Endothelial cell (in vitro differentiated cells): ENCODE results near the gene XYLT2. TPM values are rescaled to one million over a fixed set of nuclear protein-coding genes. Genes with fewer than 3 reads are reported as not detected.

Source experiments
- DNase-seq: peaks from one replicate; pipeline ENCODE4 v3.0.0; 2021; ENCODE audit warnings: low spot score
- H3K27ac Mint-ChIP-seq: one replicate; pipeline ENCODE4 v1.8.0; 2021; ENCODE audit warnings: mixed read lengths, inconsistent platforms; ENCODE audit not compliant: unreplicated experiment
- H3K27me3 Mint-ChIP-seq: one replicate; pipeline ENCODE4 v1.8.0; 2021; ENCODE audit warnings: mild to moderate bottlenecking, moderate library complexity, mixed read lengths, inconsistent platforms; ENCODE audit not compliant: unreplicated experiment
- H3K36me3 Mint-ChIP-seq: one replicate; pipeline ENCODE4 v1.8.0; 2021; ENCODE audit warnings: mild to moderate bottlenecking, low read depth, mixed read lengths, inconsistent platforms; ENCODE audit not compliant: unreplicated experiment
- H3K4me1 Mint-ChIP-seq: one replicate; pipeline ENCODE4 v1.8.0; 2021; ENCODE audit warnings: mild to moderate bottlenecking, mixed read lengths, inconsistent platforms; ENCODE audit not compliant: unreplicated experiment
- H3K4me3 Mint-ChIP-seq: one replicate; pipeline ENCODE4 v1.8.0; 2021; ENCODE audit warnings: mild to moderate bottlenecking, mixed read lengths, inconsistent platforms; ENCODE audit not compliant: unreplicated experiment
- H3K9me3 Mint-ChIP-seq: one replicate; pipeline ENCODE4 v1.8.0; 2021; ENCODE audit warnings: mixed read lengths, inconsistent platforms; ENCODE audit not compliant: unreplicated experiment
- total RNA-seq: library from RNA; stranded (reverse); fragmentation: NEBNext Ultra II Directional; extraction: Animal tissue kit (Norgen Biotek cat#: 25700); gene quantifications from one replicate; pipeline ENCODE4 v1.2.1, GENCODE V29; 2021; ENCODE audit not compliant: unreplicated experiment
- TF ChIP-seq, protein P1 (sequence below): fragments of 200-600 bp; sonication (generic); IDR thresholded peaks from one replicate; pipeline ENCODE4 v1.5.0; 2021; ENCODE audit warnings: antibody characterized with exemption; ENCODE audit not compliant: unreplicated experiment

The XYLT2 gene
- total RNA-seq, 1 donor from 2014 or later = 23.1 TPM

DNA sequence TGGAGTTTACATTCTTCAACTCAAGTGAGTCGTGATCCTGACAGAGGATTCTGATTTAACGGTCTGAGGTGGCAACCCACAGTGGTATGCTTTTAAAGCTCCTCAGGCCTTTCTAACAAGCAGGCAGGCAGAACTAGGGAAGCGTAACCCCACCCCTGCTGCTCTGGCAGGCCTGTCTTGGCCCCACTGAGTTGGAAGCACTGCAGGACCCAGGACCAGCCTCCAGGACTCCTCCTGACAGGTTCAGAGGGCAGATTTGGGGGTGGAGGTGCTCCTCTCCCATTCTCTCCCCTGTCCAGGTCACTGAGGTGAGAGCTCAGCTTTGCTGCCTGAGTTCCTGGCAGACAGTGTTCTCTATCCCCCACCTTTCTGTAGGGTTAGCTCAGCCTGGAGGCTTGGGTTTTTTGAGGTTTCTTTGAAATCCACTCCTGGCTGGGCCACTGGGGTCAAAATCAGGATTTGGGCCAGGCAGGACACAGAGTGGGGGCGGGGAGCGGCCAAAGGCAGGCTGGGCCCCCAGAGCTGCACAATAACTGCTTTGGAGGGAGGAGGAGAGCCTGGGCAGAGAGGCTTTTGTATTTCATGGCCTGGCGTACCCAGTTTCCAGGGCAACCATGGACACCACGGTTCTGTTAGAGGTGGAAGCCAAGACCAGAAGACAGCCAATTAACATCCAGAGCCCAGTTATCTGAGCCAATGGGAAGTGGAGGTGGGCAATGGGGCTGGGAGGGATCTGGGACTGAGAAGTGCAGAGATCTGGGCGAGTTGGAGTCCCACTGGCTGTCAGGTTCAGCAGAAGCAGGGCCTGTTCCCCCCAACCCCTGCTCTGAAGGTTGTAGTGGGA lies 17.5 kb downstream of the XYLT2 start:
- H3K4me1 Mint-ChIP-seq = peaks cover 9% of the 10 kb centered on the region
- H3K9me3 Mint-ChIP-seq = no peaks in the 10 kb centered on the region
- H3K27me3 Mint-ChIP-seq = peaks cover 4% of the 10 kb centered on the region
- peak overlapping the region; percentile 15 for H3K27ac Mint-ChIP-seq
- no peak overlapping the region for H3K4me3 Mint-ChIP-seq
- H3K36me3 Mint-ChIP-seq = peaks cover 10% of the 10 kb centered on the region
- TF ChIP-seq, protein P1, sequence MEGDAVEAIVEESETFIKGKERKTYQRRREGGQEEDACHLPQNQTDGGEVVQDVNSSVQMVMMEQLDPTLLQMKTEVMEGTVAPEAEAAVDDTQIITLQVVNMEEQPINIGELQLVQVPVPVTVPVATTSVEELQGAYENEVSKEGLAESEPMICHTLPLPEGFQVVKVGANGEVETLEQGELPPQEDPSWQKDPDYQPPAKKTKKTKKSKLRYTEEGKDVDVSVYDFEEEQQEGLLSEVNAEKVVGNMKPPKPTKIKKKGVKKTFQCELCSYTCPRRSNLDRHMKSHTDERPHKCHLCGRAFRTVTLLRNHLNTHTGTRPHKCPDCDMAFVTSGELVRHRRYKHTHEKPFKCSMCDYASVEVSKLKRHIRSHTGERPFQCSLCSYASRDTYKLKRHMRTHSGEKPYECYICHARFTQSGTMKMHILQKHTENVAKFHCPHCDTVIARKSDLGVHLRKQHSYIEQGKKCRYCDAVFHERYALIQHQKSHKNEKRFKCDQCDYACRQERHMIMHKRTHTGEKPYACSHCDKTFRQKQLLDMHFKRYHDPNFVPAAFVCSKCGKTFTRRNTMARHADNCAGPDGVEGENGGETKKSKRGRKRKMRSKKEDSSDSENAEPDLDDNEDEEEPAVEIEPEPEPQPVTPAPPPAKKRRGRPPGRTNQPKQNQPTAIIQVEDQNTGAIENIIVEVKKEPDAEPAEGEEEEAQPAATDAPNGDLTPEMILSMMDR = no peak
- DNase-seq = peak; percentile 60

DNA sequence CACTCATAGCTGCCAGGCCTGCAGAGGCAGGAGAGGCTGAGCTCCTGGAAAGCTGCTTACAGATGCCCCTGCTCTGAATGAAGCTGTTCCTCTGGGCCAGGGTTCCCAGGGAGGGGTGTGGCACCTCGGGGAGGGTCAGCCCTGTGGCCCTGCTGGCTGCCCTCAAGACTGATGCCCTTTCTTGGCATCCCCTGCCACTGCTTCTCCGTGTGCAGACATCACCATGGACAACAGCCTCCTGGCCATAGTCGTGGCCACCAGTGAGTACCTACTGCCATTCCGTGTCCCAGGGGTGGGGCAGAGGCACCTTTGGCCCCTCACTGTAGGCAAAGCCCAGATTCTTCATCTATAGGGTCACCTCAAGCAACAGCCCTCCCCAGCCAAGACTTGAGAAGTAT lies 18.1 kb downstream of the XYLT2 start:
- Mint-ChIP-seq H3K36me3 (peaks cover 10% of the 10 kb centered on the region), H3K4me3 (no peak overlapping the region), H3K4me1 (peaks cover 7% of the 10 kb centered on the region), H3K27ac (peak overlapping the region; percentile 15), H3K27me3 (peaks cover 4% of the 10 kb centered on the region), H3K9me3 (no peaks in the 10 kb centered on the region)
- no peak for DNase-seq
- TF ChIP-seq, protein P1 = no peak

DNA sequence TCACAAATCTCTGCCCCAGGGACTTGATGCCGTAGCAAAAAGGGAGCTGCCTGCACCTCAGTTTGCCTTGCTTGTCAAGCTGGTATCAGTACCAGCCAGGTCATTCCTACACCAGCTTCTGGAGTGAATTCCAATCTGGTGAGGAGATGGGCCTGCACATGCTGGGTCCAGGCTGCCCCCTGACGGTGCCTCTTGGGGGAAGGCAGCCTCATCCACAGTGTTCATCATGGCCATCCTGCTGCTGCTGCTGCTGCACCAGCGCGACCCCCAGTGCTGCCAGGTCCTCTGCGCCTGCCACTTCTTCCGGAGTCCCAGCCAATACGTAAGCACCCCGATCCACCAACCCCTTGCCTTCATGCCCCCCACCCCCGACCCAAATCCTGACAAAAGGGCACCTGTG lies 18.8 kb downstream of the XYLT2 start:
- H3K27me3 Mint-ChIP-seq = peaks cover 4% of the 10 kb centered on the region
- H3K4me3 Mint-ChIP-seq = no peak overlapping the region
- TF ChIP-seq, protein P1 = no peak
- H3K36me3 Mint-ChIP-seq = peaks cover 9% of the 10 kb centered on the region
- H3K27ac Mint-ChIP-seq = no peak overlapping the region
- H3K9me3 Mint-ChIP-seq = no peaks in the 10 kb centered on the region
- peaks cover 5% of the 10 kb centered on the region for H3K4me1 Mint-ChIP-seq
- DNase-seq = no peak

DNA sequence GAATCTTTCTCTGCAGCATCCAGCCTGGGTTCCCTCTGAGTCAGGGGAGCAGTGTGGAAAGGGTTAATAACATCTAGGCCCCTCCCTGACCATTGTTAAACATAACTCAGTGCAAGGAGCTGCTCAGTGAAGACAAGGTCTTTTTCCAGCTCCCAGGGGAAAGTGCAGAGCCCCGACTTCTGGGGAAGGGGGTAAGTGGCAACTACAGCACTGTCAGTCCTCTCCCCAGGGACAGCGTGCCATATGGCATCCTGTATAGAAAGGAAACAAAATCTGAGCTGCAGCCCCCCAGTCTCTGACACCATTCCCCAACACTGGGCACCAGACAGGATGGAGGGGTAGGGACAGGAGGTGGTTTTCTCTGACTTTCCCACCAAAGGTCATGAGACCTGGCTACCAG lies 19.2 kb downstream of the XYLT2 start:
- H3K27me3 Mint-ChIP-seq = peaks cover 4% of the 10 kb centered on the region
- H3K4me1 Mint-ChIP-seq = peaks cover 5% of the 10 kb centered on the region
- TF ChIP-seq, protein P1 = no peak
- H3K36me3 Mint-ChIP-seq = peaks cover 12% of the 10 kb centered on the region
- no peaks in the 10 kb centered on the region for H3K9me3 Mint-ChIP-seq
- DNase-seq = no peak
- no peak overlapping the region for H3K4me3 Mint-ChIP-seq
- H3K27ac Mint-ChIP-seq = no peak overlapping the region

DNA sequence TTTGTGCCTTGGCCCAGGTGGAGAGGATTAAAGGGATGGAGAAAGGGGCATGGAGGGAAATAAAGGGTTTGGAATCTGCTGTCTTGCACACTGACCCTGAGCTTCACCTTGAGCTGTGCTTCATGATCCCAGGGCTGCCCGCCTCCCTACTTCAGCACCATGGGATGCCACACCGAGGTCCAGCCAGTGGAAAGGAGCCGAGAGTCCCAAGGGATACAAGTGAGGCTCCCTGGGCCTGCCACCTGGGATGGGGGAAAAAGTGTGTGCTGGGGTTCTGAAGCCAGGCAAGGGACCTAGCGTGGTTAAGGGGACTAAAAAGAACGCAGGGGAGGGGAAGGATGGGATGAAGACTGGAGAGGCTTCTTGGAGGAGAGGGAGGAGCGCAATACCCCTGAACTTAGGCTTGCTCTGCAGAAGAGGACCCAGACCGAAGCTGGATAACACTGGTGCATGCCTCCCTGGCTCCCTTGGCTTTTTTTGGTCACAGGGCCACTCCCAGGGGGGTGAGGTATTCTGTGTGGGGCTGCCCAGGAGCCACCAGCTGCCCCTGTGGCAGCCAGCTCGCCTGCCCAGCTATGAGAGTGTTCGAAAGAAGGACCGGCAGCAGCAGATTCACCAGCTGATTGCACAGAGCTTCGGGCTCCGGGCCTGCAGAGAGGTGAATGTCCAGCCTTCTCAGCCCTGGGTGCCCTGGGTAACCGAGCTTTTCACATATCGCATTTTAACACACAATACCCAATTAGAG lies 19.9 kb downstream of the XYLT2 start:
- TF ChIP-seq, protein P1 = no peak
- Mint-ChIP-seq H3K4me1 (peaks cover 5% of the 10 kb centered on the region), H3K27ac (no peak overlapping the region)

More for the DNA sequence above, 19.9 kb downstream of the XYLT2 start:
- H3K36me3 Mint-ChIP-seq = peaks cover 15% of the 10 kb centered on the region
- H3K4me3 Mint-ChIP-seq = no peak overlapping the region
- peaks cover 4% of the 10 kb centered on the region for H3K27me3 Mint-ChIP-seq
- H3K9me3 Mint-ChIP-seq = no peaks in the 10 kb centered on the region
- no peak for DNase-seq
